Esophagus squamous epithelium (tissue), 5 donors: ENCODE measurements around the gene RBM17. TPM values are rescaled to one million over a fixed set of nuclear protein-coding genes. Genes with fewer than 3 reads are reported as not detected.
"Not testable (repeated sequence)": the region's sequence is repeated elsewhere in the genome, so short reads cannot be mapped to it uniquely, and the experiment has no call there.

Experiments used
- DNase-seq: peaks from one replicate; lab custom pipeline; 2025; lab: John Stamatoyannopoulos, UW
- H3K27ac ChIP-seq, 4 donors: fragments of 200-600 bp; sonication (generic); one replicate each; pipeline ENCODE4 v1.5.1; 2016 to 2019; ENCODE audit warnings: mild to moderate bottlenecking in 1 of 4
- H3K27me3 ChIP-seq, 4 donors: fragments of 200-600 bp; sonication (generic); 1 replicate in 3 of 4; 2 replicates in 1 of 4; pipeline versions ENCODE4 v1.5.1 to v1.6.0; 2017 to 2021; ENCODE audit warnings: antibody characterized with exemption in 1 of 4
- H3K36me3 ChIP-seq, 3 donors: fragments of 200-600 bp; sonication (generic); one replicate each; pipeline ENCODE4 v1.5.1; 2016 to 2019
- H3K4me1 ChIP-seq, 3 donors: fragments of 200-600 bp; sonication (generic); one replicate each; pipeline ENCODE4 v1.5.1; 2017 to 2019
- H3K4me3 ChIP-seq, 4 donors: fragments of 200-600 bp; sonication (generic); 1 replicate in 3 of 4; 2 replicates in 1 of 4; pipeline ENCODE4 v1.5.1; 2016 to 2019; ENCODE audit warnings: mild to moderate bottlenecking in 2 of 4, moderate library complexity in 1 of 4
- H3K9me3 ChIP-seq, 3 donors: fragments of 200-600 bp; sonication (generic); one replicate each; pipeline ENCODE4 v1.5.1; 2016 to 2019
- CTCF ChIP-seq, 6 experiments: fragments of 450-650 bp in 4 of 6; fragments of 200-600 bp in 2 of 6; sonication (generic) in 2 of 6; IDR thresholded peaks; one replicate each; pipeline ENCODE4 v1.5.1; 2016 to 2019; ENCODE audit warnings: antibody characterized with exemption in 6 of 6, mild to moderate bottlenecking in 4 of 6, moderate library complexity in 4 of 6
- POLR2A ChIP-seq, 4 donors: fragments of 450-650 bp; IDR thresholded peaks; one replicate each; pipeline ENCODE4 v1.6.1; 2017; ENCODE audit warnings: antibody characterized with exemption in 4 of 4, mild to moderate bottlenecking in 4 of 4, moderate library complexity in 3 of 4
- WGBS, 2 donors: methylation state at CpG; one replicate each; pipeline ENCODE4 v1.1.5; 2018; 5-methylcytosine and 5-hydroxymethylcytosine counted together
- intact Hi-C: fragments of 100-400 bp; cut with DNase I; formaldehyde crosslinking; loops from one replicate; pipeline ENCODE4 v1.15.0; 2022
- total RNA-seq, 4 donors: library from RNA; depleted of rRNA; stranded (reverse); fragments of >200 nt; gene quantifications; one replicate each; pipeline ENCODE4 v1.1.0, GENCODE V29; 2016
- donor health status: DM: yes; HTN: yes; CAD: no.

Gene RBM17
- total RNA-seq, 4 donors from 2014 or later, result 35.7 to 61.8 (median 39.4) TPM

- peak overlapping the region in 3 of 4 donors; percentile 13 to 72 (median 51) for H3K27ac ChIP-seq
- no peaks in the 10 kb centered on the region for H3K27me3 ChIP-seq
- WGBS, 2 donors, result 44 to 60% methylated on average over 13 of the region's 13 CpGs
- intact Hi-C loops, result no loop called here
- TF ChIP-seq CTCF (IDR thresholded peaks at IDR 0.05) (no peak), POLR2A (IDR thresholded peaks at IDR 0.05) (no peak)
- no peak overlapping the region for H3K4me3 ChIP-seq
- H3K4me1 ChIP-seq, result peaks cover 12 to 46% (median 22%) of the 10 kb centered on the region in 3 donors
- DNase-seq, result no peak
- H3K36me3 ChIP-seq, result peaks cover 0 to 23% (median 3%) of the 10 kb centered on the region in 3 donors
- no peaks in the 10 kb centered on the region for H3K9me3 ChIP-seq
These were observed 31.1 kb downstream of the RBM17 start for GRCh38 chr10:6119962-6120361.

- Histone ChIP-seq H3K9me3 (no peaks in the 10 kb centered on the region), H3K4me1 (peaks cover 13 to 52% (median 27%) of the 10 kb centered on the region in 3 donors), H3K27me3 (no peaks in the 10 kb centered on the region), H3K4me3 (no peak overlapping the region), H3K27ac (peak overlapping the region in 3 of 4 donors; percentile 13 to 72 (median 51)), H3K36me3 (peaks cover 0 to 15% (median 3%) of the 10 kb centered on the region in 3 donors)
- no peak for DNase-seq
- intact Hi-C loops, result no loop called here
- TF ChIP-seq POLR2A (IDR thresholded peaks at IDR 0.05) (no peak), CTCF (IDR thresholded peaks at IDR 0.05) (no peak)
- 56 to 71% methylated on average over 14 to 15 of the region's 15 CpGs for WGBS, 2 donors
These were observed 31.9 kb downstream of the RBM17 start for GRCh38 chr10:6120691-6121090.

- Histone ChIP-seq H3K4me3 (no peak overlapping the region), H3K36me3 (peaks cover 0 to 11% (median under 1%) of the 10 kb centered on the region in 3 donors), H3K9me3 (no peaks in the 10 kb centered on the region), H3K4me1 (peaks cover 13 to 55% (median 27%) of the 10 kb centered on the region in 3 donors), H3K27ac (peak overlapping the region in 1 of 4 donors; percentile 72), H3K27me3 (no peaks in the 10 kb centered on the region)
- DNase-seq, result no peak
- TF ChIP-seq POLR2A (IDR thresholded peaks at IDR 0.05), result no peak
- TF ChIP-seq CTCF (IDR thresholded peaks at IDR 0.05), result no peak
- intact Hi-C loops, result no loop called here
- WGBS, 2 donors, result 57 to 66% methylated on average over 6 to 10 of the region's 11 CpGs
These were observed 32.3 kb downstream of the RBM17 start for GRCh38 chr10:6121146-6121545.

- 53 to 79% methylated on average over 5 of the region's 5 CpGs for WGBS, 2 donors
- intact Hi-C loops, result no loop called here
- Histone ChIP-seq H3K27ac (no peak overlapping the region), H3K4me1 (peaks cover 15 to 62% (median 30%) of the 10 kb centered on the region in 3 donors), H3K9me3 (no peaks in the 10 kb centered on the region), H3K27me3 (no peaks in the 10 kb centered on the region), H3K36me3 (no peaks in the 10 kb centered on the region), H3K4me3 (no peak overlapping the region)
- no peak for DNase-seq
- TF ChIP-seq POLR2A (IDR thresholded peaks at IDR 0.05) (no peak), CTCF (IDR thresholded peaks at IDR 0.05) (no peak)
These were observed 34.7 kb downstream of the RBM17 start for GRCh38 chr10:6123532-6123931.

- no peak for DNase-seq
- 12 to 23% methylated on average over 9 of the region's 9 CpGs for WGBS, 2 donors
- Histone ChIP-seq H3K36me3 (no peaks in the 10 kb centered on the region), H3K27ac (peak overlapping the region in 3 of 4 donors; percentile 43 to 62 (median 53)), H3K9me3 (no peaks in the 10 kb centered on the region), H3K4me3 (no peak overlapping the region), H3K4me1 (peaks cover 23 to 62% (median 33%) of the 10 kb centered on the region in 3 donors), H3K27me3 (no peaks in the 10 kb centered on the region)
- TF ChIP-seq CTCF (IDR thresholded peaks at IDR 0.05) (no peak), POLR2A (IDR thresholded peaks at IDR 0.05) (no peak)
- intact Hi-C loops, result no loop called here
These were observed 35.8 kb downstream of the RBM17 start for GRCh38 chr10:6124666-6125065.

- H3K9me3 ChIP-seq, intact Hi-C loops, H3K4me3 ChIP-seq, DNase-seq, H3K36me3 ChIP-seq, H3K27me3 ChIP-seq, H3K27ac ChIP-seq: not testable (repeated sequence)
- peaks cover 18 to 54% (median 30%) of the 10 kb centered on the region in 3 donors for H3K4me1 ChIP-seq
These were observed 38.6 kb downstream of the RBM17 start for GRCh38 chr10:6127461-6127860.
